K562 (cell line): ENCODE measurements around the gene SMURF1. TPM values are rescaled to one million over a fixed set of nuclear protein-coding genes. Genes with fewer than 3 reads are reported as not detected.

Experiments used
- ATAC-seq: fragments of 200-7000 bp; cut with Tn5 transposase; 3 replicates; pipeline ENCODE4 v1.9.1; 2020; ENCODE audit warnings: moderate library complexity
- BruUV-seq: library from RNA; stranded (reverse); fragments of 400-500 nt; replicated peaks from 2 replicates; lab custom pipeline; 2021; lab: Mats Ljungman, UMichigan
- CTCF ChIA-PET: fragments of 300-600 bp; formaldehyde crosslinking; extraction: SDS; loops from one replicate; lab custom pipeline; 2021; ENCODE audit warnings: low intra/inter-chr PET ratio; lab: Yijun Ruan, JAX
- POLR2A ChIA-PET: fragments of 300-600, 350-650 bp; sonication (Branson Sonifier 250); formaldehyde crosslinking; extraction: SDS; loops from one replicate; lab custom pipeline; 2021; ENCODE audit warnings: antibody characterized with exemption, inconsistent platforms; lab: Yijun Ruan, JAX
- DNase-seq, 4 experiments: peaks; one replicate each; pipeline versions ENCODE4 v3.0.0 to v3.0.0-alpha.2; 2011 to 2018; ENCODE audit warnings: low spot score in 3 of 4, mixed read lengths in 3 of 4; ENCODE audit errors: extremely low read depth in 1 of 4
- FAIRE-seq: peaks from 2 replicates; lab custom pipeline; 2011; peaks lifted over from hg19 to GRCh38; lab: Jason Lieb, UNC
- H2AFZ ChIP-seq: 2 replicates; pipeline ENCODE4 v1.6.0; 2011; ENCODE audit warnings: low read depth, low read length, control low read depth, inconsistent platforms
- H3K27ac ChIP-seq: fragments of 200-600 bp; 3 replicates; pipeline ENCODE4 v1.8.0; 2011; ENCODE audit warnings: low read depth, mild to moderate bottlenecking, control low read depth, inconsistent platforms, low read length, moderate library complexity, mixed read lengths; ENCODE audit errors: extremely low read depth
- H3K27me3 ChIP-seq, 2 experiments: fragments of 300-600 bp in 1 of 2; 2 replicates in 1 of 2; 3 replicates in 1 of 2; pipeline versions ENCODE4 v1.6.0 to v1.8.0; 2011; ENCODE audit warnings: inconsistent platforms in 2 of 2, low read length in 2 of 2, mild to moderate bottlenecking in 1 of 2, mixed read lengths in 1 of 2, moderate library complexity in 1 of 2; ENCODE audit not compliant: control insufficient read depth in 2 of 2, insufficient read depth in 2 of 2
- H3K36me3 ChIP-seq: fragments of 300-600 bp; 3 replicates; pipeline ENCODE4 v1.8.0; 2011; ENCODE audit warnings: mild to moderate bottlenecking, low read length, inconsistent platforms; ENCODE audit not compliant: control insufficient read depth, insufficient read depth
- H3K4me1 ChIP-seq, 2 experiments: fragments of 200-600 bp in 1 of 2; replicated peaks in 1 of 2; 2 replicates in 1 of 2; 3 replicates in 1 of 2; pipeline versions ENCODE4 v1.5.1 to v1.8.0; 2011; ENCODE audit warnings: inconsistent platforms in 2 of 2, low read length in 2 of 2, mild to moderate bottlenecking in 1 of 2, mixed read lengths in 1 of 2, moderate library complexity in 1 of 2; ENCODE audit not compliant: control insufficient read depth in 2 of 2, insufficient read depth in 2 of 2
- H3K4me2 ChIP-seq: 2 replicates; pipeline ENCODE4 v1.6.1; 2011; ENCODE audit warnings: low read length, control low read depth, inconsistent platforms, mixed read lengths; ENCODE audit not compliant: insufficient read depth
- H3K4me3 ChIP-seq: fragments of 200-600 bp; sonication (generic), shearing (Covaris generic); 2 replicates; pipeline ENCODE4 v1.5.1; 2016; ENCODE audit warnings: control low read depth, inconsistent platforms
- H3K79me2 ChIP-seq: fragments of 200-600 bp; 3 replicates; pipeline ENCODE4 v1.8.0; 2011; ENCODE audit warnings: low read length, inconsistent platforms; ENCODE audit not compliant: control insufficient read depth, insufficient read depth
- H3K9ac ChIP-seq, 2 experiments: 2 replicates each; pipeline versions ENCODE4 v1.6.0 to v1.6.1; 2011; ENCODE audit warnings: low read depth in 2 of 2, low read length in 2 of 2, control low read depth in 1 of 2, inconsistent platforms in 1 of 2, mild to moderate bottlenecking in 1 of 2, mixed read lengths in 1 of 2; ENCODE audit not compliant: insufficient read depth in 1 of 2
- H3K9me1 ChIP-seq: one replicate; pipeline ENCODE4 v1.6.0; 2011; ENCODE audit warnings: inconsistent platforms, mild to moderate bottlenecking, low read length, moderate library complexity; ENCODE audit not compliant: control insufficient read depth, insufficient read depth
- H3K9me3 ChIP-seq: replicated peaks from 2 replicates; pipeline ENCODE4 v1.5.1; 2011; ENCODE audit warnings: low read depth, low read length, inconsistent platforms; ENCODE audit not compliant: control insufficient read depth, insufficient read depth
- H4K20me1 ChIP-seq: replicated peaks from 2 replicates; pipeline ENCODE4 v1.6.1; 2011; ENCODE audit warnings: low read length, inconsistent platforms, mixed read lengths; ENCODE audit not compliant: control insufficient read depth, insufficient read depth
- ARID1B ChIP-seq: fragments of 450-650 bp; IDR thresholded peaks from 2 replicates; pipeline ENCODE4 v1.6.1; 2016; ENCODE audit warnings: antibody characterized with exemption, mild to moderate bottlenecking, inconsistent platforms
- CBFA2T3 ChIP-seq: fragments of 450-650 bp; IDR thresholded peaks from 2 replicates; pipeline ENCODE4 v1.6.1; 2017
- HDAC1 ChIP-seq, 2 experiments: fragments of 450-650 bp; IDR thresholded peaks; 2 replicates each; pipeline ENCODE4 v1.6.1; 2016 to 2017; ENCODE audit warnings: inconsistent platforms in 1 of 2, mild to moderate bottlenecking in 1 of 2, moderate library complexity in 1 of 2
- RAD51 ChIP-seq: fragments of 450-650 bp; IDR thresholded peaks from 2 replicates; pipeline ENCODE4 v1.7.1; 2016; ENCODE audit warnings: low read depth, mild to moderate bottlenecking, borderline replicate concordance
- RBM25 ChIP-seq: fragments of 200-400 bp; formaldehyde crosslinking; IDR thresholded peaks from 2 replicates; pipeline ENCODE4 v1.6.1; 2018; ENCODE audit warnings: low read length, low read depth, moderate library complexity; ENCODE audit not compliant: severe bottlenecking
- TAL1 ChIP-seq: fragments of 450-650 bp; IDR thresholded peaks from 2 replicates; pipeline ENCODE4 v1.6.1; 2016; ENCODE audit warnings: mild to moderate bottlenecking
- THRB ChIP-seq: fragments of 450-650 bp; formaldehyde crosslinking; conservative IDR thresholded peaks from 2 replicates; pipeline ENCODE4 v1.4.0; 2022; ENCODE audit warnings: mild to moderate bottlenecking, missing genetic modification characterization
- ZNF121 ChIP-seq: sonication (generic); formaldehyde crosslinking; conservative IDR thresholded peaks from 2 replicates; pipeline ENCODE4 v1.8.0; 2022; ENCODE audit warnings: missing genetic modification reagents
- ZNF316 ChIP-seq: fragments of 450-650 bp; IDR thresholded peaks from 2 replicates; pipeline ENCODE4 v1.6.1; 2016
- WGBS: fragments of 100-300 bp; shearing (Covaris generic); methylation state at CpG from one replicate; pipeline ENCODE4 v1.1.6; 2016; ENCODE audit warnings: low coverage, mixed read lengths; ENCODE audit not compliant: insufficient coverage; ENCODE audit errors: missing lambda C conversion rate; 5-methylcytosine and 5-hydroxymethylcytosine counted together
- in situ Hi-C: fragments of 300-500 bp; cut with MboI; formaldehyde crosslinking; loops from 4 replicates; pipeline ENCODE4 v1.15.0; 2018; ENCODE audit warnings: inconsistent platforms, mixed read lengths
- intact Hi-C: fragments of 100-400 bp; cut with micrococcal nuclease; formaldehyde crosslinking; loops from 2 replicates; pipeline ENCODE4 v1.14.2; 2022
- polyA plus RNA-seq, 8 experiments: library from polyadenylated mRNA; depleted of rRNA in 4 of 8; stranded (reverse) in 5 of 8; unstranded in 3 of 8; fragments of >200 nt; fragmentation: Nextera tagmentation in 2 of 8; fragmentation: Illumina TruSeq in 1 of 8; extraction: Ambion mirVana in 2 of 8; extraction: Trizol in 1 of 8; gene quantifications; 2 replicates each; pipeline versions ENCODE4 v1.2.1 to v1.2.3, GENCODE V29; 2011 to 2014; ENCODE audit warnings: inconsistent platforms in 1 of 8, missing spikeins in 1 of 8
- total RNA-seq, 7 experiments: library from RNA; depleted of rRNA in 6 of 7; stranded (reverse); fragments of >200 nt in 6 of 7; fragmentation: Illumina TruSeq in 2 of 7; extraction: Trizol in 2 of 7; gene quantifications; 2 replicates each; pipeline versions ENCODE4 v1.2.1 to v1.2.3, GENCODE V29; 2011 to 2021; ENCODE audit warnings: low replicate concordance in 1 of 7
- TF ChIP-seq, protein P1 (sequence below), 2 experiments: fragments of 150-350 bp in 1 of 2; IDR thresholded peaks; 2 replicates each; pipeline ENCODE4 v1.6.1; 2012 to 2016; ENCODE audit warnings: low read depth in 2 of 2, low read length in 2 of 2, mild to moderate bottlenecking in 1 of 2, moderate library complexity in 1 of 2

Gene SMURF1
- total and polyA plus RNA-seq, 9 of the 15 experiments (the other 6 are each of a cell fraction or from before 2014, with no cell fraction given), result 1.0 to 20.1 (median 12.6) TPM

DNA sequence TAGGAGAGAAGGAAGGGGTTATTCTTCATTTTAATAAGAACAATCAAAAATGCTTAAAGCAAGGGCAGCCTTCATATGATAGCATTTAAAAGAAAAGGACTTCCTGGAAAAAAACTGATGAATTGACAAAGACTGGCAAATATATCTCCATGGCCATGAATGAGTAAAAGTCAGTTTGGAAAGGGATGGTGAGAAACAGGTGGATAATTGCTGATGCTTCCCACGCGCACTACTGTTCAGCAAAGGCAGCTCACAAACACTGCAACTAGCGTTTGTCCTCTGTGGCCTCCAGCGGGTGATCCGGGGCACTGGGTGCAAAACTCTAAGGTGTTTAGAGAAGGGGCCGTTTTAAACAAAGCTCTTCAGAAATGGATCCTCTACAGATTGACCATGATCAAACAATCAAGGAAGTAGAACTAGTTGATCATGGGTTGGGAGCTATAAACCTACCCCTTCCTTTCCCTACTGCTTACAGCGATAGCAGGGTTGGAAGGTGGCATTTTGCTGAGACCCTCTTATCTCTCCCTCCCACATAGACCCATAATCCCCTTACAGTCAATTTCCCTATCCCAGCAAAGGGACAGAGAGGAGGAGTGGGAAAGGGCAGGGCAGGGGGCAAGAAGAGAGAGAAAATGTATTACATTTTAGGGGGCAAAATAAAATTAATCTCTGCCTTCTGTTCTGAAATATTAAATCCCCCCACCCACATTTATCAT lies 53.8 kb downstream of the SMURF1 start (continued):
- TF ChIP-seq TAL1, result peak; percentile 46; the same call in 1 of the 2 replicates
- TF ChIP-seq RAD51, result no peak
- peak; percentile 60 for TF ChIP-seq ZNF316
- TF ChIP-seq HDAC1 (IDR thresholded peaks at IDR 0.05), result 0 out of 4 replicates have a peak, but pooled peaks of 1 of the 2 experiments have one; percentile 19
- peak; percentile 65 for TF ChIP-seq ARID1B
- TF ChIP-seq, protein P1, sequence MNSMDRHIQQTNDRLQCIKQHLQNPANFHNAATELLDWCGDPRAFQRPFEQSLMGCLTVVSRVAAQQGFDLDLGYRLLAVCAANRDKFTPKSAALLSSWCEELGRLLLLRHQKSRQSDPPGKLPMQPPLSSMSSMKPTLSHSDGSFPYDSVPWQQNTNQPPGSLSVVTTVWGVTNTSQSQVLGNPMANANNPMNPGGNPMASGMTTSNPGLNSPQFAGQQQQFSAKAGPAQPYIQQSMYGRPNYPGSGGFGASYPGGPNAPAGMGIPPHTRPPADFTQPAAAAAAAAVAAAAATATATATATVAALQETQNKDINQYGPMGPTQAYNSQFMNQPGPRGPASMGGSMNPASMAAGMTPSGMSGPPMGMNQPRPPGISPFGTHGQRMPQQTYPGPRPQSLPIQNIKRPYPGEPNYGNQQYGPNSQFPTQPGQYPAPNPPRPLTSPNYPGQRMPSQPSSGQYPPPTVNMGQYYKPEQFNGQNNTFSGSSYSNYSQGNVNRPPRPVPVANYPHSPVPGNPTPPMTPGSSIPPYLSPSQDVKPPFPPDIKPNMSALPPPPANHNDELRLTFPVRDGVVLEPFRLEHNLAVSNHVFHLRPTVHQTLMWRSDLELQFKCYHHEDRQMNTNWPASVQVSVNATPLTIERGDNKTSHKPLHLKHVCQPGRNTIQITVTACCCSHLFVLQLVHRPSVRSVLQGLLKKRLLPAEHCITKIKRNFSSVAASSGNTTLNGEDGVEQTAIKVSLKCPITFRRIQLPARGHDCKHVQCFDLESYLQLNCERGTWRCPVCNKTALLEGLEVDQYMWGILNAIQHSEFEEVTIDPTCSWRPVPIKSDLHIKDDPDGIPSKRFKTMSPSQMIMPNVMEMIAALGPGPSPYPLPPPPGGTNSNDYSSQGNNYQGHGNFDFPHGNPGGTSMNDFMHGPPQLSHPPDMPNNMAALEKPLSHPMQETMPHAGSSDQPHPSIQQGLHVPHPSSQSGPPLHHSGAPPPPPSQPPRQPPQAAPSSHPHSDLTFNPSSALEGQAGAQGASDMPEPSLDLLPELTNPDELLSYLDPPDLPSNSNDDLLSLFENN (IDR thresholded peaks at IDR 0.05; ENCODE audit: low read depth in 2 of 2, low read length in 2 of 2), result 0 out of 4 replicates have a peak, but pooled peaks of 1 of the 2 experiments have one; percentile 16
- TF ChIP-seq CBFA2T3, result peak; percentile 72

- Histone ChIP-seq H3K9ac (no peak overlapping the region), H3K79me2 (peaks cover 53% of the 10 kb centered on the region), H3K4me1 (peaks cover 12 to 25% of the 10 kb centered on the region in 2 experiments; a peak in 4 of 5 replicates), H3K4me3 (no peak overlapping the region), H3K27me3 (no peaks in the 10 kb centered on the region), H3K27ac (no peak overlapping the region), H3K4me2 (no peak overlapping the region), H3K9me3 (no peaks in the 10 kb centered on the region), H3K36me3 (no peaks in the 10 kb centered on the region), H2AFZ (no peak overlapping the region), H3K9me1 (no peaks in the 10 kb centered on the region)
- POLR2A ChIA-PET, result no interaction called here
- in situ Hi-C loops (no loop called here), intact Hi-C loops (no loop called here)
- DNase-seq (no peak), ATAC-seq (no peak)
- no TSS peak for BruUV-seq
- TF ChIP-seq ZNF121 (CRISPR knock-in tag), result peak; percentile 78
- TF ChIP-seq THRB (CRISPR knock-in tag), result no peak
- peak; percentile 45 for TF ChIP-seq RBM25
- TF ChIP-seq, all 486 proteins: peak for 2
- H4K20me1 ChIP-seq, result no peaks in the 10 kb centered on the region
- no peak for FAIRE-seq
- WGBS, result 100% methylated on average over 2 of the region's 2 CpGs
- CTCF ChIA-PET, result no interaction called here
Observed at GRCh38 chr7:99086944-99087343, 57.0 kb downstream of the SMURF1 start.
